HFFc6 (cell line): ENCODE measurements around the gene FBXO2. TPM values are rescaled to one million over a fixed set of nuclear protein-coding genes. Genes with fewer than 3 reads are reported as not detected.

Experiments used
- DNase-seq: peaks from one replicate; pipeline ENCODE4 v3.0.0-alpha.2; 2018
- H3K27ac Mint-ChIP-seq: 2 replicates; pipeline ENCODE4 v1.8.0; 2020; ENCODE audit warnings: mild to moderate bottlenecking, mixed read lengths
- H3K27me3 Mint-ChIP-seq: 2 replicates; pipeline ENCODE4 v1.8.0; 2021; ENCODE audit warnings: mild to moderate bottlenecking, moderate library complexity, mixed read lengths; ENCODE audit not compliant: insufficient read depth
- H3K36me3 Mint-ChIP-seq: 2 replicates; pipeline ENCODE4 v1.8.0; 2021; ENCODE audit warnings: low read depth, mixed read lengths
- H3K4me1 Mint-ChIP-seq: 2 replicates; pipeline ENCODE4 v1.8.0; 2020; ENCODE audit warnings: low read depth, mixed read lengths
- H3K4me3 Mint-ChIP-seq: 2 replicates; pipeline ENCODE4 v1.8.0; 2020; ENCODE audit warnings: mild to moderate bottlenecking, moderate library complexity, mixed read lengths
- H3K9me3 Mint-ChIP-seq: 2 replicates; pipeline ENCODE4 v1.8.0; 2020; ENCODE audit warnings: mild to moderate bottlenecking, mixed read lengths
- CTCF ChIP-seq: fragments of 200-600 bp; sonication (generic); IDR thresholded peaks from 2 replicates; pipeline ENCODE4 v1.5.0; 2021; ENCODE audit warnings: antibody characterized with exemption, mild to moderate bottlenecking
- long read RNA-seq: library from polyadenylated mRNA; unstranded; transcript quantifications from one replicate; pipeline ENCODE4 v2.0.0, GENCODE V29; 2019
- total RNA-seq, 6 experiments: library from RNA; stranded (reverse); fragmentation: NEBNext Ultra II Directional; extraction: Animal tissue kit (Norgen Biotek cat#: 25700); gene quantifications; 2 replicates in 1 of 6; 3 replicates in 5 of 6; pipeline ENCODE4 v1.2.3, GENCODE V29; 2021

FBXO2 gene
- total RNA-seq, result 1 to 10 TPM in 2 of 6 experiments, under 1 TPM in 4; 0.66 to 1.7 (median 0.78) TPM
- long read RNA-seq, partial matches to known transcripts, result 0 of 1 reads
- long read RNA-seq, other reads (novel, unspliced or antisense), result 0 of 1 reads

GRCh38 chr1:11654137-11654938 is at the start of gene FBXO2, which contains the start of gene FBXO44:
TSS of gene FBXO2 (minus strand) at chr1:11654429. CDS start at chr1:11654340, 89 bp downstream.
TSS of gene FBXO44 (plus strand) at chr1:11654877. CDS start at chr1:11655836, 959 bp downstream.
- H3K27ac Mint-ChIP-seq, result no peak within 1 kb of the TSS

GRCh38 chr1:11703357-11704193 is 49.3 kb upstream of the FBXO2 start:
- Mint-ChIP-seq H3K4me1 (no peaks in the 10 kb centered on the region), H3K9me3 (no peaks in the 10 kb centered on the region), H3K36me3 (no peaks in the 10 kb centered on the region), H3K27ac (no peak overlapping the region), H3K4me3 (no peak overlapping the region), H3K27me3 (peaks cover 19% of the 10 kb centered on the region)
- no peak for DNase-seq
- TF ChIP-seq CTCF, result no peak

More at GRCh38 chr1:11654137-11654938, at the start of gene FBXO2, which contains the start of gene FBXO44:
- H3K4me1 Mint-ChIP-seq, result peaks cover 5% of the 10 kb centered on the region; the same call in 1 of the 2 replicates
- H3K9me3 Mint-ChIP-seq, result no peaks in the 10 kb centered on the region
- no peak for DNase-seq
- H3K4me3 Mint-ChIP-seq, result peak within 1 kb of the TSS; percentile 79
- TF ChIP-seq CTCF, result no peak
- no peaks in the 10 kb centered on the region for H3K36me3 Mint-ChIP-seq
- peaks cover 10% of the 10 kb centered on the region for H3K27me3 Mint-ChIP-seq

GRCh38 chr1:11701981-11702803 is 48.0 kb upstream of the FBXO2 start:
- no peak for DNase-seq
- H3K36me3 Mint-ChIP-seq, result no peaks in the 10 kb centered on the region
- no peak overlapping the region for H3K27ac Mint-ChIP-seq
- H3K9me3 Mint-ChIP-seq, result no peaks in the 10 kb centered on the region
- H3K27me3 Mint-ChIP-seq, result peaks cover 27% of the 10 kb centered on the region
- no peak overlapping the region for H3K4me3 Mint-ChIP-seq
- no peaks in the 10 kb centered on the region for H3K4me1 Mint-ChIP-seq
- TF ChIP-seq CTCF, result no peak

GRCh38 chr1:11701551-11701961 is 47.3 kb upstream of the FBXO2 start:
- H3K4me3 Mint-ChIP-seq, result no peak overlapping the region

More at GRCh38 chr1:11701551-11701961, 47.3 kb upstream of the FBXO2 start:
- Mint-ChIP-seq H3K36me3 (no peaks in the 10 kb centered on the region), H3K9me3 (no peaks in the 10 kb centered on the region), H3K27ac (no peak overlapping the region), H3K27me3 (peaks cover 28% of the 10 kb centered on the region), H3K4me1 (no peaks in the 10 kb centered on the region)
- no peak for DNase-seq
- no peak for TF ChIP-seq CTCF
